Measurements from ENCODE around the gene PLN.

PLN gene

GRCh38 chr6:118542184-118542952, 5.7 kb upstream of the PLN start:
- no peak for DNase-seq

- DNase-seq: no peak
These were observed 4.0 kb upstream of the PLN start for GRCh38 chr6:118544105-118544504.

- DNase-seq: no peak
These were observed 1.8 kb upstream of the PLN start for GRCh38 chr6:118546164-118546879.

GRCh38 chr6:118546880-118547218, 1.2 kb upstream of the PLN start:
- DNase-seq: no peak

DNA sequence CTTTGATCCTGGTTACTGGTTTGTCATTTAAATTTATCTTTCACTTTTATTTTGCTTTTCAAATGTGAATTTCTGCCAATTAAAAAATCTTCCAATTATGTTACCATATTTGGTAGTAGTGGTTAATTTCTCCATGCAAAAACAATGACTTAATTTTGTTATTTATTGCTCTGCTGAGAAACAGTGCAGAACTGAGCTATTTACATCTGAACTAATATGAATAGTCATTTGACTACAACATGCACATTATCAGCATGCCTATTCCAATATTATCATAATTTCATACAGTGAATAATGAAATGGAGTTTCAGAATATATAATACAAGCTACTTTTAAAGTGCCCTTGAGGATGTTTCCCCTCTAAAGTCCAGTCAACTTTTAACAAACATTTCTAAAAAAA, 517 bp downstream of the PLN start:
- DNase-seq: no peak

- DNase-seq: no peak
These were observed 3.3 kb downstream of the PLN start for GRCh38 chr6:118551063-118552053.

DNA sequence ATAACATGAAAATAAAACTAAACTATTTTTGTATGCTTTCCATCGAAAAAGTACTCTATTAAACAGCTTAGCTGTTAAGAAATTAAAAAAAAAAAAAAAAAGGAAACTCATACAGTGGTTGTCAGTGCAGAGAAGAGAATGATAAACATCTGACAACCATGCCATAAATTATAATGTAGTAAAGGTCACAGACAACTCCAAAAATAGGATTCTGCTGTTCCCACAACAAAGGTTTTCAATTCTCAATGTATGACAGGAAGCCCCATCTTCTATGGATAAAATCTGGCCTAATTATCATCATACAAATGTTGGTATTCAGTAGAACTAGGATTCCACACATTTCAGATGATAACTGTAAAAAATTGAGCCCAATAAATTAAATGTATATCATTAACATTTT, 5.0 kb downstream of the PLN start:
- no peak for DNase-seq

GRCh38 chr6:118554698-118555097, 6.6 kb downstream of the PLN start:
- no peak for DNase-seq

- peak; percentile 25 for DNase-seq
These were observed 10.5 kb downstream of the PLN start for GRCh38 chr6:118558464-118559217.

GRCh38 chr6:118559659-118560058, 11.6 kb downstream of the PLN start:
- DNase-seq: no peak

DNA sequence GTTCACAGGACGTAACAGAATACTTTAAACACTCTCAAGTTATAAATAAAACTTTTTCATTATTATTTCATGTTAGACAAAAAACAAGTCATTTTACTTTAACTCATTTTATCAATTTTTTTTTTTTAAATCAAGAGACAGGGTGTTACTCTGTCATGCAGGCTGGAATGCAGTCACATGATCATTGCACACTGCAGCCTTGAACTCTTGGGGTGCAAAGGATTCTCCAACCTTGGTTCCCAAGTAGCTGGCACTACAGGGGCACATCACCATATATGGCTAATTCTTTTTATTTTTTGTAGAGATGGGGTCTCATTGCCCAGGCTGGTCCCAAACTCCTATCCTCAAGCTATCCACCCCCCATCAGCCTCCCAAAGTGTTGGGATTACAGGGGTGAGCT, 14.2 kb downstream of the PLN start:
- no peak for DNase-seq

DNA sequence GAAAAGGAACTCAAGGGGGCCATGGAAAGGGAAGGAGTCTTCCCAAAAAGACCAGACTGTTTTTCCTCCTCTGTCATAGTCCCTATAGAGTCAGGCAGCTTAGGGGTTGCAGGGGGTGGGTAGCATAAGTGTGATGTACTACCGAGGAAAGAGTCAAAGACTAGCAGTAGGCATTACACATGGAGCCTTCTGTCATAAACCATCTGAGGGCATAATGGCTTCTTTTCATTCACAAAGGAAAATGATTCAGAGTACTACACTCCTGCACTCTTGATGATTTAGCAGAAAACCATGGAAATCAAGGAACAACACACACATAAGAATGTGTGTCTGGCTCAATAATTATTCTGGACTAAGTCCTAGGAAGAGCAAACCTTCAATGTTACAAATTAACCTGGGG, 14.9 kb downstream of the PLN start:
- no peak for DNase-seq

- no peak for DNase-seq
These were observed 17.3 kb downstream of the PLN start for GRCh38 chr6:118565311-118565960.

DNA sequence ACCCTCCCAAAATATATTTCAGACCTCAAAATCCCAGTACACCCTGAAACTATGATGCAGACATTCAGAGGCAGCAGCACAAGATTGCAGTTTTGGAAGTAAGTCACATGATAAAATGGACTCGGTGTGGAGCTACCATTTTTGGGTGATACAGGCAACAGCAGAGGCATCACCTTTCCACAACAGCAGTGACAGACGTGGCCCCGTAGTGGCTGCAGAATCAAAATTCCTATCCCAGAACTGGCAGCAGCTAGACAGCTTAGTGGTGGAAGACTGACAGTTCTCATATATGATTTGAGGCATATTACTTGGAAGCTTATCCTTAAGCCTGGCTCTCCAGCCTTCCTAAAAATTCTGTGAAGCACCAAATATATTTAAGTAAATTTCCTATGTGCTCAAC, 19.9 kb downstream of the PLN start:
- no peak for DNase-seq

DNA sequence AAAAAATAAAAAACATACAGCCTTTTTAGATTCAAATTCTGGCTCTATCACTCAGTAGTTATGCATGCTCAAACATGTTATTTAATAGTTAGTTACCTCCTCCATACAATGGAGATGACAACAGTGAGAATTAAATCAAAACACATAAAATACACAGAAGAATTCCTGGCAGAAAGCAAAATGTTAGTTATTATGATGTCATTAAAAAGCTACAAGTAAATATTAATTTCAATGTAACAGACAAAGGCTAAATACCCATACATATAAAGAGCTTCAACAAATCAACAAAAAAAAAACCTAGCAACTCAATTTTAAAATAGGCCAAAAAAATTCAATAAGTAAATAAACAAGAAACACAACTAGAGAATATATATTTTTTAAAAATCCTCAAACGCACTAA, 21.4 kb downstream of the PLN start:
- DNase-seq: no peak

- no peak for DNase-seq
These were observed 23.0 kb downstream of the PLN start for GRCh38 chr6:118571121-118571520.

- no peak for DNase-seq
These were observed 26.2 kb downstream of the PLN start for GRCh38 chr6:118574051-118574865.

DNA sequence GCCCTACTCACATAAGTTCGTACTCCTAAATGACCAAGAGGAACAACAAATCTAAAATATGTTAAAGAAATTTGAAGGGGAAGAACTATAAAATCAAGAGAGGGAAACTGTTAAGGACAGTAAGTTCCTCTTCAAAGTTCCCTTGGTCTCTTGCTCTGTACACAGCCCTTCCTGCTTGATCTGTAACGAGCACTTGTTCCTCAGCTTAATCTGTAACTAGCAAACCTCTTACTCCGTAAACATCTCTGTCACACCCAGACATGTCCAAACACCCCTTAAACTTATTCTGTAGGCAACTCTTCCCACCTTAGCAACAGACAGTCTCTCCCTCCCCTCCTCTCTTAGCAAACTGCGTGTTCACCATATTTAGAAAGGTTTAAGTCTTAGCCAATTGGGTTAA, 29.9 kb downstream of the PLN start:
- no peak for DNase-seq

GRCh38 chr6:118578617-118579016, 30.5 kb downstream of the PLN start:
- no peak for DNase-seq

DNA sequence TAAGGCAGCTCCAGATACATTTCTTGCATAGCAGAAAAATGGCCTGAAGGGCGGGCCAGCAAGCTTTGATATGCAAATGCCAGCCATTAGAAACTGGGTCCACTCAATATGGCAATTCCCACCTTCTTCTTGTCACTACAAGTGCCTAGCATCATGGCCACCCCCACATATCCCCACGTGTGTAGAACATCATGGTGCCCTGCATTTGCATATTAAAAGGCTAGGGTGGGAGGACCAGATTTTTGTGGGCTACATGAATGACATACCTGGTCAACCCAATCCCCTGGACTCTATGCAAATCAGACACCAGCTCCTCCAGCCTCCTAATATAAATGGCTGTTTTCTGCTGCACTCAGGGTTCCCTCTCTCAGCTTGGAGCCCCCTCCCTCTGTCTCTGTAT, 31.7 kb downstream of the PLN start:
- DNase-seq: no peak

Measured in CD4-positive, alpha-beta T cell treated with Interferon gamma for 1 hour (primary cell).